HepG2 (cell line): Measurements from ENCODE around the gene ERBB3. TPM values are rescaled to one million over a fixed set of nuclear protein-coding genes. Genes with fewer than 3 reads are reported as not detected.

Source experiments
- ATF7 ChIP-seq, 2 experiments: fragments of 450-650 bp in 1 of 2; sonication (generic) in 1 of 2; formaldehyde crosslinking in 1 of 2; IDR thresholded peaks; 2 replicates each; pipeline versions ENCODE4 v1.4.0 to v1.6.1; 2016 to 2020; ENCODE audit warnings: antibody characterized with exemption in 1 of 2, mild to moderate bottlenecking in 1 of 2, missing genetic modification reagents in 1 of 2
- MLX ChIP-seq: IDR thresholded peaks from 2 replicates; pipeline ENCODE4 v1.6.1; 2016
- NONO ChIP-seq, 2 experiments: fragments of 450-650 bp in 1 of 2; sonication (generic) in 1 of 2; formaldehyde crosslinking in 1 of 2; IDR thresholded peaks in 1 of 2; conservative IDR thresholded peaks in 1 of 2; 2 replicates each; pipeline versions ENCODE4 v1.6.1 to v1.8.0; 2017 to 2022; ENCODE audit warnings: mild to moderate bottlenecking in 1 of 2, missing genetic modification reagents in 1 of 2, moderate library complexity in 1 of 2
- POGZ ChIP-seq: sonication (generic); formaldehyde crosslinking; IDR thresholded peaks from 2 replicates; pipeline ENCODE4 v1.4.0; 2020; ENCODE audit warnings: mild to moderate bottlenecking, missing genetic modification reagents
- REL ChIP-seq: sonication (generic); formaldehyde crosslinking; conservative IDR thresholded peaks from 2 replicates; pipeline ENCODE4 v1.8.0; 2022; ENCODE audit warnings: mild to moderate bottlenecking, missing genetic modification reagents, moderate library complexity
- RFX5 ChIP-seq: IDR thresholded peaks from 2 replicates; pipeline ENCODE4 v1.6.1; 2011; ENCODE audit warnings: low read depth, low read length, improper control_type of control experiment
- SALL2 ChIP-seq: sonication (generic); formaldehyde crosslinking; IDR thresholded peaks from 2 replicates; pipeline ENCODE4 v1.8.1; 2023; ENCODE audit warnings: mild to moderate bottlenecking, missing genetic modification reagents, inconsistent platforms
- TBX2 ChIP-seq: sonication (generic); formaldehyde crosslinking; IDR thresholded peaks from 2 replicates; pipeline ENCODE4 v1.5.0; 2020; ENCODE audit warnings: missing genetic modification reagents, mild to moderate bottlenecking, borderline replicate concordance
- TFDP1 ChIP-seq: IDR thresholded peaks from 2 replicates; pipeline ENCODE4 v1.6.1; 2016; ENCODE audit warnings: missing compliant biosample characterization, missing genetic modification reagents, borderline replicate concordance
- THYN1 ChIP-seq: sonication (generic); formaldehyde crosslinking; IDR thresholded peaks from 2 replicates; pipeline ENCODE4 v1.8.1; 2023; ENCODE audit warnings: low read depth, mild to moderate bottlenecking, moderate library complexity, missing genetic modification reagents, borderline replicate concordance
- ZBTB37 ChIP-seq: sonication (generic); formaldehyde crosslinking; IDR thresholded peaks from 2 replicates; pipeline ENCODE4 v1.4.0; 2020; ENCODE audit warnings: mild to moderate bottlenecking, missing genetic modification reagents
- ZNF142 ChIP-seq: sonication (generic); formaldehyde crosslinking; IDR thresholded peaks from 2 replicates; pipeline ENCODE4 v1.4.0; 2020; ENCODE audit warnings: missing genetic modification reagents
- ZNF331 ChIP-seq: sonication (generic); formaldehyde crosslinking; IDR thresholded peaks from 2 replicates; pipeline ENCODE4 v1.4.0; 2020; ENCODE audit warnings: missing genetic modification reagents
- ZNF382 ChIP-seq: sonication (generic); formaldehyde crosslinking; IDR thresholded peaks from 2 replicates; pipeline ENCODE4 v1.5.0; 2020; ENCODE audit warnings: missing genetic modification reagents, mild to moderate bottlenecking, borderline replicate concordance
- ZNF451 ChIP-seq: sonication (generic); formaldehyde crosslinking; IDR thresholded peaks from 2 replicates; pipeline ENCODE4 v1.5.0; 2020; ENCODE audit warnings: mild to moderate bottlenecking, missing genetic modification reagents
- ZNF644 ChIP-seq: IDR thresholded peaks from 2 replicates; pipeline ENCODE4 v1.6.1; 2016; ENCODE audit warnings: low read depth
- ZNF781 ChIP-seq: sonication (generic); formaldehyde crosslinking; IDR thresholded peaks from 2 replicates; pipeline ENCODE4 v1.5.1; 2020; ENCODE audit warnings: borderline replicate concordance, mild to moderate bottlenecking, missing genetic modification reagents; ENCODE audit errors: not compliant biosample characterization
- ZNF816 ChIP-seq: sonication (generic); formaldehyde crosslinking; IDR thresholded peaks from 2 replicates; pipeline ENCODE4 v1.8.0; 2022; ENCODE audit warnings: missing genetic modification reagents, mild to moderate bottlenecking, borderline replicate concordance
- polyA plus RNA-seq, 8 experiments: library from polyadenylated mRNA; depleted of rRNA in 3 of 8; stranded (reverse) in 7 of 8; unstranded in 1 of 8; fragments of >200 nt; fragmentation: Illumina TruSeq in 4 of 8; extraction: Trizol in 4 of 8; gene quantifications; 2 replicates each; pipeline versions ENCODE4 v1.2.1 to v1.2.3, GENCODE V29; 2011 to 2016; ENCODE audit warnings: low read depth in 4 of 8, missing spikeins in 1 of 8, mixed read lengths in 1 of 8; ENCODE audit not compliant: insufficient read depth in 1 of 8
- total RNA-seq, 5 experiments: library from RNA; depleted of rRNA; stranded (reverse); fragments of >200 nt; fragmentation: Illumina TruSeq; extraction: Trizol; gene quantifications; 2 replicates each; pipeline ENCODE4 v1.2.3, GENCODE V29; 2016; ENCODE audit warnings: low read depth in 1 of 5

Gene ERBB3
- total and polyA plus RNA-seq, 2 of the 13 experiments (the other 11 are each of a cell fraction or from before 2014, with no cell fraction given), result 93.6 to 358 TPM

GRCh38 chr12:56081393-56082347, 1.7 kb downstream of the ERBB3 start (continued):
- TF ChIP-seq ZNF142 (CRISPR knock-in tag) (peak; percentile 71; the same call in 1 of the 2 replicates), ZNF816 (0 out of 2 replicates have a peak, but pooled peaks have one; percentile 14), ZNF331 (CRISPR knock-in tag) (peak; percentile 97), POGZ (CRISPR knock-in tag) (peak; percentile 67; the same call in 1 of the 2 replicates), ZBTB37 (CRISPR knock-in tag) (no peak), RFX5 (no peak), REL (peak; percentile 95), THYN1 (CRISPR knock-in tag) (no peak), ZNF644 (peak; percentile 91), ATF7 (IDR thresholded peaks at IDR 0.05) (no peak), ATF7 (CRISPR knock-in tag; IDR thresholded peaks at IDR 0.05) (peak; percentile 89), ZNF781 (CRISPR knock-in tag) (peak; percentile 73), NONO (IDR thresholded peaks at IDR 0.05) (no peak), NONO (CRISPR knock-in tag; conservative IDR thresholded peaks at IDR 0.05) (peak; percentile 97), SALL2 (CRISPR knock-in tag) (no peak; the same call in 1 of the 2 replicates), MLX (CRISPR knock-in tag) (peak; percentile 98), TFDP1 (peak; percentile 79), ZNF451 (CRISPR knock-in tag) (peak; percentile 35; the same call in 1 of the 2 replicates), ZNF382 (CRISPR knock-in tag) (no peak), TBX2 (peak; percentile 99)
